Neuron (in vitro differentiated cells): ENCODE data around the gene SNX30.

Experiments
- H2AFZ ChIP-seq: one replicate; pipeline ENCODE4 v1.6.1; 2013; ENCODE audit warnings: low read depth, mild to moderate bottlenecking, inconsistent platforms, low read length, moderate library complexity
- H3K27me3 ChIP-seq: one replicate; pipeline ENCODE4 v1.6.1; 2013; ENCODE audit warnings: low read length; ENCODE audit not compliant: insufficient read depth
- H3K36me3 ChIP-seq: one replicate; pipeline ENCODE4 v1.6.1; 2013; ENCODE audit warnings: low read length; ENCODE audit not compliant: insufficient read depth
- H3K4me1 ChIP-seq: one replicate; pipeline ENCODE4 v1.6.1; 2013; ENCODE audit warnings: low read length; ENCODE audit not compliant: insufficient read depth
- H3K4me3 ChIP-seq: 2 replicates; pipeline ENCODE4 v1.5.1; 2013; ENCODE audit warnings: mild to moderate bottlenecking, low read length, moderate library complexity
- H3K9me3 ChIP-seq: one replicate; pipeline ENCODE4 v1.6.1; 2013; ENCODE audit warnings: low read length

The SNX30 gene

DNA sequence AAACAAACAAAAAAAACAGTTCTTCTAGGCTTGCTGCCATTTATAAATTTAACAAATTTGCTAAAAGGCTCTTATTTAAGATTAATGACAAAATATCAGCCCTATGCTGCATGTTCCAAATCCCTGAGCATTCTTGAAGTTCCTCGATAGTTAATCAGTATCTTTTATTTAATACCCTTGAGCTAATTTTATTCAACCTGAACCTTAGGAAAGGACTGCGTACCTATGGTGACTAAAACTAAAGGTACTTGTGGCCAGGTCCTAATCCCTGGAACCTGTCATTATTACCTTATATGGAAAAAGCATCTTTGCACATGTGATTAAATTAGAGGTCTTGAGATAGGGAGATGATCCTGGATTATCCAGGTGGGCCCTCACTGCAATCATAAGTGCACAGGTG is 22.2 kb upstream of the SNX30 start:
- Histone ChIP-seq H2AFZ (no peak overlapping the region), H3K4me3 (no peak overlapping the region), H3K36me3 (no peaks in the 10 kb centered on the region), H3K9me3 (no peaks in the 10 kb centered on the region), H3K27me3 (no peaks in the 10 kb centered on the region), H3K4me1 (no peaks in the 10 kb centered on the region)

GRCh38 chr9:112731971-112732370 is 18.6 kb upstream of the SNX30 start:
- H3K4me1 ChIP-seq: no peaks in the 10 kb centered on the region
- no peaks in the 10 kb centered on the region for H3K36me3 ChIP-seq
- H3K4me3 ChIP-seq: no peak overlapping the region
- no peak overlapping the region for H2AFZ ChIP-seq
- H3K27me3 ChIP-seq: no peaks in the 10 kb centered on the region
- H3K9me3 ChIP-seq: no peaks in the 10 kb centered on the region

DNA sequence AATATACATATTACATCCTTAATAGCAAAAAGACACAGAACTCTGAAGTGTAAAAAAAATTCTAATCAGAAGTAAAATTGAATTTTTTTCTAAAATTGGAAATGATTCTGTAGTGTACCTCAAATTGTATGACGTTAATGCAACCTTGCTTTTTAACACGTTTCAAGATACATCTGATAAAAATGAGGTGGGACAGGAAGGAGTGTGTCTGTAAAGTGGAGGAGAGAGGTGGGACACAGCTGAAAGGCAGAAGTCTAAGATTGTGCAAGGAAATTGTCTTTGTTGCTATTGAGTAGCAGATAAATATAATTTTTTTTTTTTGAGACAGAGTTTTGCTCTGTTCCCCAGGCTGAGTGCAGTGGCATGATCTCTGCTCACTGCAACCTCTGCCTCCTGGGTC is 15.7 kb upstream of the SNX30 start:
- Histone ChIP-seq H3K36me3 (no peaks in the 10 kb centered on the region), H3K4me1 (no peaks in the 10 kb centered on the region), H2AFZ (no peak overlapping the region), H3K9me3 (no peaks in the 10 kb centered on the region), H3K4me3 (no peak overlapping the region), H3K27me3 (no peaks in the 10 kb centered on the region)

- H3K27me3 ChIP-seq: no peaks in the 10 kb centered on the region
- H3K36me3 ChIP-seq: no peaks in the 10 kb centered on the region
- peaks cover 3% of the 10 kb centered on the region for H3K4me1 ChIP-seq
- no peak overlapping the region for H3K4me3 ChIP-seq
- no peak overlapping the region for H2AFZ ChIP-seq
- peaks cover 2% of the 10 kb centered on the region for H3K9me3 ChIP-seq
These were observed 7.2 kb upstream of the SNX30 start for GRCh38 chr9:112743216-112743836.

- H2AFZ ChIP-seq: no peak overlapping the region
These were observed 6.4 kb upstream of the SNX30 start for GRCh38 chr9:112744177-112744576.

DNA sequence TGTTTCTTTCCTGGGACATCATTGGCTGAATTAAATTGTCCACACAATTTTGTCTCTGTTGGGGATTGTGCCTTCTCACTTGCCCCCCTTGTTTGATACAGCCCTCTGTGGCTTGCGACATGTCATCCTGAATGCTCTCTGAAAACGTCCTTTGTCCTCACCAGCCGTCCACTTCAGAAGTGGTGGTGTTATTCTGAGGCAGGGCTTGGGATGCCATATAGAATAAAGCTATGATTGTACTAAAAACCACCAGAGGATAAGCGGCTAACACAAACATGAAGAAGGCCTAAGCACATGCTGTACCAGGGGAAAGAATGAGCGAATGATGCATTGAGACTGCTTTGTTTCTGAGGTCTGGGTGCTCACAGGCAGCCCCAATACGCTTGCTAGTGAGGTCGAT is 3.5 kb upstream of the SNX30 start:
- Histone ChIP-seq H3K9me3 (no peaks in the 10 kb centered on the region), H3K27me3 (no peaks in the 10 kb centered on the region), H3K4me3 (no peak overlapping the region)

More at GRCh38 chr9:112744177-112744576, 6.4 kb upstream of the SNX30 start:
- H3K9me3 ChIP-seq: peaks cover 2% of the 10 kb centered on the region
- no peaks in the 10 kb centered on the region for H3K36me3 ChIP-seq
- H3K4me1 ChIP-seq: peaks cover 3% of the 10 kb centered on the region
- H3K4me3 ChIP-seq: no peak overlapping the region
- H3K27me3 ChIP-seq: no peaks in the 10 kb centered on the region

DNA sequence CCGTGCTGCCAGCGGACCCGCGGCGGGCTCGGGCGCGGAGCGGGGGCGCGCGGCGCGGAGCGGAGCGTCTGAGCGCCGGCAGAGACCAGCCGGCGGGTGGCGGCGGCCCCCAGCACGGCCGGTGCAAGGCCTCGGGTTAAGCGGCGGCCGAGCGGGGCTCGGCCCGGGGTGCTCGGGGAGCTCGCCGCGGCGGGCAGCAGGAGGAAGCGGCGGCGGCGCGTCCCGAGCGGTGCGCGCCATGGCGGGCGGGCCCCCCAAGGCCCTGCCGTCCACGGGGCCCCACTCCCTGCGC is 150 bp downstream of the SNX30 start:
- peaks cover 19% of the 10 kb centered on the region for H3K4me1 ChIP-seq
- H3K4me3 ChIP-seq: peak overlapping the region; percentile 60
- H3K27me3 ChIP-seq: no peaks in the 10 kb centered on the region
- peak overlapping the region; percentile 44 for H2AFZ ChIP-seq
- peaks cover 4% of the 10 kb centered on the region for H3K36me3 ChIP-seq
- H3K9me3 ChIP-seq: no peaks in the 10 kb centered on the region

More for the DNA sequence above, 3.5 kb upstream of the SNX30 start:
- Histone ChIP-seq H3K36me3 (no peaks in the 10 kb centered on the region), H2AFZ (no peak overlapping the region), H3K4me1 (peaks cover 15% of the 10 kb centered on the region)

DNA sequence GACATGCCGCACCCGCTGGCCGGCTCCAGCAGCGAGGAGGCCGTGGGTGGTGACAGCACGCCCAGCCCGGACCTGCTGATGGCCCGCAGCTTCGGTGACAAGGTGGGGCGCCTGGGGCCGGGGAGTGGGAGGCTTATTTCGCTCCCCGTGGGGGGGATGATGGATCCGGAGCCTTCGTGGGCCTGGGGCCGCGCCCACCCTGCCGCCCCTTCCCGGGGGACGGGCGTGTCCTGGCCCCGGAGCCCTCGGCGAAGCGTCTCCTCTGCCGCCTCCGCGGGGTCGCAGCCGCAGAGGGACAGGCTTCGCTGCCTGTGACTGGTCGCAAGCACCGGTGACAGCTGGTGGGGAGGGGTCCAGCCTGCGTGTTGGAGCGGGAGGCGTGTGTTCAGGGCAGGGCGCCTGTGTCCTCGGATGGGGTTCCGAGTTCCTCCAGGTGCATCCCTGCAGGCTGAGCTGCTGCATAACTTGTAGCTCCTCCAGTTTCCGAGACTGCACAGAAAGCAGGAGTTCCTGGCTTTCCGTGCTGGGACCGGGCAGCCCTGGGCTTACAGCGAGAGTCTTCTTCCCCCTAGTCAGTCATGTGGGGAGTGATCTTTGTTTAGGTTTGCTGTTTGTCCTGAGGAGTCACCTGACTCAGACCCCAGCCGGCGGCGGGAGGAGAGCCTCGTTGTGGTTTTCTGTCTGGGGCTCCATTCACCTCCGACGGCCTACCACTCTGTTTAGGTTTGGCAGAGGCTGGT is 666 bp downstream of the SNX30 start:
- no peaks in the 10 kb centered on the region for H3K27me3 ChIP-seq
- peaks cover 4% of the 10 kb centered on the region for H3K36me3 ChIP-seq
- peak overlapping the region; percentile 60 for H3K4me3 ChIP-seq
- peaks cover 19% of the 10 kb centered on the region for H3K4me1 ChIP-seq
- no peaks in the 10 kb centered on the region for H3K9me3 ChIP-seq
- peak overlapping the region; percentile 44 for H2AFZ ChIP-seq

DNA sequence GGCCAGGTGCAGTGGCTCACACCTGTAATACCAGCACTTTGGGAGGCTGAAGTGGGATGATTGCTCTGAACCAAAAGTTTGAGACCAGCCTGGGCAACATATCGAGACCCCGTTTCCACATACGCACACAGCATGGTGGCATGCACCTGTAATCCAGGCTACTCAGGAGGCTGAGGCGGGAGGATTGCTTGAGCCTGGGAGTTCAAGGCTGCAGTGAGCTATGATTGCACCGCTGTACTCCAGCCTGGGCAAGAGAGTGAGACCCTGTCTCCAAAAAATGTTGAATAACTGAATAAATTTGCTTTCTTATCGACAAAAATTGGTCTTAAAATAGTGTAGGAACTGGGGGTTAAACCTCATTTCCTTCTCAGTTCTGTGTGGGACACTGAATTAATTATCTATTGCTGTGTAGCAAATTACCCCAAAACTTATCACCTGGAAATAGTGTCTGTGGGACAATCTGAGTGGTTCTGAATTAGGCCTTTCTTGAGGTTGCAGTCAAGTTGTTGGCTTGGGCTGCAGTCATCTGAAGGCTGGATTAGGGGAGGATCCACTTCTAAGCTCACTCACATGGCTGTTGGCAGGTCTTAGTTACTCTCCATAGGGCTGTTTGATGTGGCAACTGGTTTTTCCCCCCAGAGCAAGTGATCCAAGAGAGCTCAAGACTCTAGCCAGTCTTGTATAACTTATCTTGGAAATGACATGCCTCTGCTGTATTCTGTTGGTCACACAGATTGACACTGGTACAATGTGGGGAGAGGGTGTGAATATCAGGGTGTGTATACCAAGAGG is 2.0 kb downstream of the SNX30 start:
- no peaks in the 10 kb centered on the region for H3K27me3 ChIP-seq
- H3K9me3 ChIP-seq: no peaks in the 10 kb centered on the region
- H3K4me3 ChIP-seq: peak overlapping the region; percentile 60
- H2AFZ ChIP-seq: no peak overlapping the region
- H3K4me1 ChIP-seq: peaks cover 17% of the 10 kb centered on the region
- peaks cover 4% of the 10 kb centered on the region for H3K36me3 ChIP-seq

GRCh38 chr9:112753725-112754124 is 3.2 kb downstream of the SNX30 start:
- Histone ChIP-seq H3K9me3 (no peaks in the 10 kb centered on the region), H3K4me3 (no peak overlapping the region), H3K27me3 (no peaks in the 10 kb centered on the region), H3K4me1 (peaks cover 17% of the 10 kb centered on the region), H2AFZ (no peak overlapping the region), H3K36me3 (peaks cover 4% of the 10 kb centered on the region)

DNA sequence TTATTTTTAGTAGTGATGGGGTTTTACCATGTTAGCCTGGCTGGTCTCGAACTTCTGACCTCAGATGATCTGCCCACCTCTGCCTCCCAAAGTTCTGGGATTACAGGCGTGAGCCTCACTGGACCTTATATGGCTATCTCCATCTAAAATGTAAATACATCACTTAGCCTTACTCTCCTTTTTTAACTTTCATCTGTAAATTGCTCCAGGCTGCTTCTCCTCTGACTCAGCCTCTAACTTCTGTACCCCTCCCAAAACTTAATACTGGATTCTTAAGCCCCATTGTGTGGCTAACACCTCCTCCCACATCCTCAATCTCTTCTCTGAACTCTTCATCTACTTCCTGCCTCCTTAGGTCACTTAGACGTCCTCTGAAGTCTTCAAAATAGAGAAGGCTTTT is 4.0 kb downstream of the SNX30 start:
- no peaks in the 10 kb centered on the region for H3K9me3 ChIP-seq
- no peak overlapping the region for H2AFZ ChIP-seq
- peaks cover 15% of the 10 kb centered on the region for H3K4me1 ChIP-seq
- H3K36me3 ChIP-seq: peaks cover 4% of the 10 kb centered on the region
- no peak overlapping the region for H3K4me3 ChIP-seq
- no peaks in the 10 kb centered on the region for H3K27me3 ChIP-seq

DNA sequence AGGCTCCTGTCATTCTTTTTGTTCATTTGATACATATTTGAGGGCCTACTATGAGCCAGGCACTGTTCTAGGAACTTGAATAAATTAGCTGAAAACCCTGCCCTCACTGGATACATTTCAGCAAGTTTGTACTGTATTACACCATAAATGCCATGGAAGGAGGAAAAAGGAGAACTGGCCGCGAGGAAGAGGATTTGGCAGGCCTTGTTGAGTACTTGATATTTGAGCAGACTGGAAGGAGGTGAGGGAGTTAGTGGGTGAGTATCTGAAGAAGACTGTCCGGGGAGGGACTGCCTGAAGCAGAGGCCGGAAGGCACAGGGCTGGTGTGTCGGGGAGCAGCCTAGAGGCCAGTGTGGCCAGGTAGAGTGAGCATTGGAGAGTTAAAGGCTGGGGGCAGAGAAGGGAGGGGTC is 4.5 kb downstream of the SNX30 start:
- Histone ChIP-seq H3K9me3 (no peaks in the 10 kb centered on the region), H3K27me3 (no peaks in the 10 kb centered on the region), H2AFZ (no peak overlapping the region), H3K4me1 (peaks cover 10% of the 10 kb centered on the region), H3K36me3 (peaks cover 4% of the 10 kb centered on the region), H3K4me3 (no peak overlapping the region)

DNA sequence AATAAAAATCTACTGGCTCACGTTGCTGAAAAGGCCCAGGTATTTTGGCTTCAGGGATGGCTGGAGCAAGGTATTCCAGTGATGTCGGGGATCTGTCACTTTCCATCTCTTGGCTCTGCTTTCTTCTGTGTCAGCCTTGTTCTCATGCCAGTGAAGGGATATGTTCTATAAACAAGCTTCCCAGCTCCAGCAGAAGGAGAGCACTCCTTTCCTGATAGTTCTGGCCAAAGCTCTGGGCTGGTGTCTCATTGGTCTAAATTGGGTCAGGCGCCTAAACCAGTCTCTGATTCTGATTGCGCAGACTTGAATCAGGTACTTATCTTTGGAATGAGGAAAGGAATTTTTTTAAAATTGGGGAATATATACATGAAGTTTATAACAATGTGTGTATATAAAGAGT is 5.1 kb downstream of the SNX30 start:
- no peaks in the 10 kb centered on the region for H3K9me3 ChIP-seq
- peaks cover 4% of the 10 kb centered on the region for H3K36me3 ChIP-seq
- peaks cover 10% of the 10 kb centered on the region for H3K4me1 ChIP-seq
- H3K27me3 ChIP-seq: no peaks in the 10 kb centered on the region
- H2AFZ ChIP-seq: no peak overlapping the region
- no peak overlapping the region for H3K4me3 ChIP-seq
